CD4-positive, alpha-beta T cell treated with Interleukin-1 beta for 1 hour (primary cell): Measurements from ENCODE around the gene MARCHF6.
"Not testable (repeated sequence)": the region's sequence is repeated elsewhere in the genome, so short reads cannot be mapped to it uniquely, and the experiment has no call there.

Source experiments
- DNase-seq, 2 donors: peaks; one replicate each; pipeline ENCODE4 v3.0.0-alpha.2; 2020 to 2022

Gene MARCHF6, protein sequence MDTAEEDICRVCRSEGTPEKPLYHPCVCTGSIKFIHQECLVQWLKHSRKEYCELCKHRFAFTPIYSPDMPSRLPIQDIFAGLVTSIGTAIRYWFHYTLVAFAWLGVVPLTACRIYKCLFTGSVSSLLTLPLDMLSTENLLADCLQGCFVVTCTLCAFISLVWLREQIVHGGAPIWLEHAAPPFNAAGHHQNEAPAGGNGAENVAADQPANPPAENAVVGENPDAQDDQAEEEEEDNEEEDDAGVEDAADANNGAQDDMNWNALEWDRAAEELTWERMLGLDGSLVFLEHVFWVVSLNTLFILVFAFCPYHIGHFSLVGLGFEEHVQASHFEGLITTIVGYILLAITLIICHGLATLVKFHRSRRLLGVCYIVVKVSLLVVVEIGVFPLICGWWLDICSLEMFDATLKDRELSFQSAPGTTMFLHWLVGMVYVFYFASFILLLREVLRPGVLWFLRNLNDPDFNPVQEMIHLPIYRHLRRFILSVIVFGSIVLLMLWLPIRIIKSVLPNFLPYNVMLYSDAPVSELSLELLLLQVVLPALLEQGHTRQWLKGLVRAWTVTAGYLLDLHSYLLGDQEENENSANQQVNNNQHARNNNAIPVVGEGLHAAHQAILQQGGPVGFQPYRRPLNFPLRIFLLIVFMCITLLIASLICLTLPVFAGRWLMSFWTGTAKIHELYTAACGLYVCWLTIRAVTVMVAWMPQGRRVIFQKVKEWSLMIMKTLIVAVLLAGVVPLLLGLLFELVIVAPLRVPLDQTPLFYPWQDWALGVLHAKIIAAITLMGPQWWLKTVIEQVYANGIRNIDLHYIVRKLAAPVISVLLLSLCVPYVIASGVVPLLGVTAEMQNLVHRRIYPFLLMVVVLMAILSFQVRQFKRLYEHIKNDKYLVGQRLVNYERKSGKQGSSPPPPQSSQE

DNA sequence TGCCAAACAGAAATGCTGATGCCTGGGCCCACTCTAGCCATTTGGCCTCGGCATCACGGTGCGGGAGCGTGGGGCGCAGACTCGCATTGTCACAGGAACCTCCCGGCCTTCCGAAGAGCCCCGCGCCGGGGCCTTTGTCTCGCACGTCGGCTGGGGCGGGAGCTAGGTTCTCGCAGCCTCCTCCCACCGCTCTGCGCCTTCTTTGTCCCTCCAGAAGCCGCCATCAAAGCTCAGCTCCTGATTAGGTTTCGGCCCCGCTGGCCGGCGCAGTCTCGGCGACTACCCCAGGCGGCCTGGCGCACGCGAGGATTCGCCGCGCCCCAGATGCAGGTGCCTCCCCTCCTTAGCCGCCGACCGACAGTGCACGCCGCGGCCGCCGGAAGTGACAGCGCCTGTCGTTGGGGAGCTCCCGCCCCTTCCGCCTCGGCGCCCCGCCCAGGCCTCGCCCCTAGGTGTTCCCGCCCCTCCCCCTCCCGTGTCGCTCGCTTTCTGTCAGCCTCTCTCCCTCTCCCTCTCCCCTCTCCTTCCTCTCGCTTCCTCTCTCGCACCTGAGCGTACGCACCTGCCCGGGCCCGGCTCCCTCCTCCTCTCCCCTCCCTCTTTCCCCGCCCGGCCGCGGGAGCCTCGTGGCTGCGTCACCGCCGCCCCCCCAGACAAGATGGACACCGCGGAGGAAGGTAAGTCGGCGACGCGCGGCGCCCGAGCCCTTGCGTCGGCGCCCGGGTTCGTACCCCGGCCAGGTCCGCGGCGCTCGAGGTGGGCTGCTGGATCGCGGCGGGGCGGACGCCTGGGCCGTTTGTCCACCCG, at the start of gene MARCHF6:
Gene MARCHF6, plus strand, starts transcription at position 455 of the 807 bp plus-strand sequence. Its CDS starts 204 bp downstream, at position 659.
- DNase-seq: peak; percentile 95

DNA sequence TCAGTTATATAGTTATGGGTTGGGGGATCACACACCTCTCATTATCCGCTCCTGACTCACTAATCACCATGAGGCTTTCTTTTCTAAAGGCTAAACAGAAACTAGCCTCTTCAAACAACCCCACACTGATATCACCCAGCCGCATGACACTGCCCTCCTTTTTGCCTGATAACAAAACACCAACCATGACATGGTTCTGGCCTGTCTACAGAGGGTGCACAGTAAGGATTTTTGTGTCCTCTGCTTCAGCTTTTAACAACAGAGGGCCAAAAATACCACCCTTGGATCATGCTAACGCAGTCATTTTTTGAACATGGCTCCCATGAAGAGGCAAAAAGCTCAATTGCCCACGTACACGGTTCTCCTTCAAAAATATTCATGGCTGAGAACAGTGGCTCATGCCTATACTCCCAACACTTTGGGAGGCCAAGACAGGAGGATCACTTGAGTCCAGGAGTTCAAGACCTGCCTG, 49.8 kb upstream of the MARCHF6 start:
- DNase-seq: no peak

DNA sequence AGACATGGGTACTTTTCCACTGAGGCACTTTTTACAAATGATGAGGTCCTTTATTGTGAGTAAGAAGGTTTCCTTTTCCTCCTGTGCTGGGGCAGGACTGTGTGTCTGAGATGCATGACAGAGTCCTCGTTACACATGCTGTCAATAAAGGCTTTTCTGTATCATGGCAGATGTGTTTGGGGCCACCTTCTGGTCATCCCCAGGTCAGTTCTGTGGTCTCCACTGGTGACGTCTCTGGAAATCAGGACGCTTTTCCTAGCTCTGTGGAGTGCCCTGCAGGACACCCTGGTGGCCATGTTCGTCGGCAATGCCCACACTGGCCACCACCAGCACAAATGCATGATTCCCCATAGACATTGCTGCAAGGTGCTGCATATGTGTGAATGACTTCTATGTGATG, 48.6 kb upstream of the MARCHF6 start:
- DNase-seq: no peak

GRCh38 chr5:10306114-10306513, 47.4 kb upstream of the MARCHF6 start:
- DNase-seq: no peak

GRCh38 chr5:10306806-10307205, 46.7 kb upstream of the MARCHF6 start:
- no peak for DNase-seq

- peak in 1 of 2 donors; percentile 9 for DNase-seq
Observed at GRCh38 chr5:10307206-10308148, 46.0 kb upstream of the MARCHF6 start, which contains the start of gene CMBL. Gene CMBL, minus strand, starts transcription at chr5:10307902. Its CDS starts 17,140 bp downstream, at chr5:10290762.

DNA sequence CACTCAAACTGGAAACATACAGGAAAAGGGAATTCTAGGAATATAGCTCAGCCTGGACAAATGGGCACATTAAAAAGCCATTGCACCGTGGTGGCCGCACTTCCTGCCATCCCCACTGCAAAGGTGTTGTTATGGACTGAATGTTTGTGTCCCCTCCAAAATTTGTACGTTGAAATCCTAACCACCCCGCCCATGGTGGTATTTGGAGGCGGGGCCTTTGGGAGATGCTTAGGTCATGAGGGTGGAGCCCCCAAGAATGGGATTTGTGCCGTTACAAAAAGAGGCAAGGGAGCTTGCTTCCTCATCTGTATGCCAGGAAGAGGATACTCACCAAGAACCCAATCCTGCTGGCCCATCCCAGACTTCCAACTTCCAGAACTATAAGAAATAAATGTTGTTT, 44.7 kb upstream of the MARCHF6 start:
- no peak for DNase-seq

DNA sequence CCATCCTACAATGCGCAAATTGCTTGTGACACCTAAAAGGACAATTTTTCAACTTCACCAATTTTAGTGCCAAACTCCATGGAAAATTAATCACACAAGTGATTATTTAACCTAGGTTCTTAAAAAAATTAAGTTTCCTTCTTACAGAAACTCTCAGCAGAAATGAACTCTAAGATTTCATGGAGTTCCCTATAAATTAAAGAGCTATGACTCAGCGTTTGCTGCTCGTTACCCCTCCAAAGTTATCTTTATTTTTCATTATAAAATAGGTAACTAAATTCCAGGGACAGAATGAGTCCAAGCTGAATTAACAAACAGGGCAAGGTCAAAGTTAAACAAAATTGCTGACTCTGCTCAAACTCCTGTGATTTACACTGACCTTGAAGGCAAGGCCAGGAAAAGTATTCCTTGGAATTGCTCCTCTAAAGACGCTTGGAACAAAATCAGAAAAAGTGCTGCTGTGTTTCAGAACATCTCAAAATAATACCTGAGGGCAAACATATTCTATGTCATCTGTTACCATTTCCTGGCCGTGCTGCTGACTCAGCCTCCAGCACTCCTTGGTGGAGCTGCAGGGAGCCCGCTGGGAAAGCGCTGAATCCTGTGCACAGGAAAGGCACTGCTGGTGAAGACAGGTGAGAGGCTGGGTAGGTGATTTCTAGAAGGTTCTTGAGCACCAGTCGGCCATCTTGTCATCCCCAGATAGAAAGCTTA, 43.3 kb upstream of the MARCHF6 start:
- DNase-seq: no peak

- DNase-seq: not testable (repeated sequence)
Observed at GRCh38 chr5:10310835-10311570, 42.5 kb upstream of the MARCHF6 start.

- no peak for DNase-seq
Observed at GRCh38 chr5:10311595-10312425, 41.7 kb upstream of the MARCHF6 start.

DNA sequence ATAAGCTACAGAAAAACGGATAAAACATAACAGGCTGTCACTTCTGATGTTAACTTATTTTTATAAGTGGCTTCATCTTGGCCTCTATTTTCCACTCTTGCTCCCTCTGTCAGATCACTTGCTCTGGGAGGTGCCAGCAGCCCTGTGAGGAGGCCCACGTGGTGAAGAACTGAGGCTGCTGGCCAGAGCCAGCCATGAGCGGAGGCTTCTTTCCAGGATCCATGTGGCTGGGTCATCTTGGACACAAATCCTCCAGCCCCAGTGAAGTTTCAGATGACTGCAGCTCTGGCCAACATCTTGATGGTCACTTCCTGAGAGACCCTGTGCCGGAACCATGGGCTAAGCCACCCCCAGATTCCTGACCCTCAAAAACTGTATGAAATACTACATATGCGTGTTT, 38.3 kb upstream of the MARCHF6 start:
- no peak for DNase-seq

- no peak for DNase-seq
Observed at GRCh38 chr5:10315824-10316509, 37.5 kb upstream of the MARCHF6 start.

GRCh38 chr5:10317825-10318682, 35.4 kb upstream of the MARCHF6 start:
- DNase-seq: no peak

DNA sequence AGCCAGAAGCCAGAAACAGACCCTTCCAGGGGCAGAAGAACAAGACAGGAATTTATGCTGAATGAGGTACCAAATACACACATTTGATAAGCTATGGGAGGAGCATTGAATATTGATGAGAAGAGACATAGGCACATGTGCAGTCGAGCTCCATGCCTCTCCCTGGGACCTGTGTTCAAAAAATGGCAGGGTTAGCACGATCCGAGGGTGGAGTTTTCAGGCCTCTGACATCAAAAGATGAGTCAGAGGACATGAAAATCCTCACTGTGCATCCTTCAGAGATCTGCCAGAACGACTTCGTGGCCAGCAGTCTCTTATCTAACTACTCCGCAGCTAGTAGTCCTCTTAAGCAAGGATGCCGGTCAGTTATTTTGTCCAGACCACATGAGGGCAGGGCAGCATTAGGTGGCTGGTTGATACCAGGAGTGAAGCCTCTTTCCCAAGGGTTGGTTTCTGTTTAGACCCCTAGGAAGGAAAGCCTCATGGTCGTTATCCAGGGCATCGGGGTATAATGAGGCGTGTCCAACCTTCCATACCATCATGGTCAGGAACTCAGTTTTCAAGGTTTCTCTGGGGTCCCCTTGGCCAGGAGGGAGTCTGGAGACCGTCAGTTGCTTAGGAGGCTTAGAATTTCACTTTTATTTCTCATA, 34.2 kb upstream of the MARCHF6 start:
- no peak for DNase-seq

DNA sequence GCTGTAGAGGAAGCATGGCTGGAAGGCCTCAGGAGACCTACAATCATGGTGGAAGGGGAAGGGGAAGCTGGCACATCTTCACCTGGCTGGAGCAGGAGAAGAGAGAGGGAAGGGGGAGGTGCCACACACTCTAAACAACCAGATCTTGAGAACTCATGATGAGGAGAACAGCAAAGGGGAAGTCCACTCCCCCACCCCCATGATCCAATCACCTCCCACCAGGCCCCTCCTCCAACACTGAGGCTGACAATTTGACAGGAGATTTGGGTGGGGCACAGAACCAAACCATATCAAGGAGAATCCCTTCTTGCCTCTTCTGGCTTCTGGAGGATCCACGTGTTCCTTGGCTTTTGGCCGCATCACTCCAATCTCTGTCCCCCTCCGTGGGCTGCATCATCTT, 32.7 kb upstream of the MARCHF6 start:
- DNase-seq: no peak

GRCh38 chr5:10321882-10322281, 31.6 kb upstream of the MARCHF6 start:
- no peak for DNase-seq
